GM18498 (cell line): Measurements from ENCODE around the gene PPARG.
"Not testable (repeated sequence)": the region's sequence is repeated elsewhere in the genome, so short reads cannot be mapped to it uniquely, and the experiment has no call there.

Source experiments
- ATAC-seq: cut with Tn5 transposase; IDR thresholded peaks from one replicate; pipeline ENCODE4 v1.9.1; 2021; ENCODE audit warnings: mild to moderate bottlenecking, moderate library complexity; ENCODE audit not compliant: unreplicated experiment

Gene PPARG

DNA sequence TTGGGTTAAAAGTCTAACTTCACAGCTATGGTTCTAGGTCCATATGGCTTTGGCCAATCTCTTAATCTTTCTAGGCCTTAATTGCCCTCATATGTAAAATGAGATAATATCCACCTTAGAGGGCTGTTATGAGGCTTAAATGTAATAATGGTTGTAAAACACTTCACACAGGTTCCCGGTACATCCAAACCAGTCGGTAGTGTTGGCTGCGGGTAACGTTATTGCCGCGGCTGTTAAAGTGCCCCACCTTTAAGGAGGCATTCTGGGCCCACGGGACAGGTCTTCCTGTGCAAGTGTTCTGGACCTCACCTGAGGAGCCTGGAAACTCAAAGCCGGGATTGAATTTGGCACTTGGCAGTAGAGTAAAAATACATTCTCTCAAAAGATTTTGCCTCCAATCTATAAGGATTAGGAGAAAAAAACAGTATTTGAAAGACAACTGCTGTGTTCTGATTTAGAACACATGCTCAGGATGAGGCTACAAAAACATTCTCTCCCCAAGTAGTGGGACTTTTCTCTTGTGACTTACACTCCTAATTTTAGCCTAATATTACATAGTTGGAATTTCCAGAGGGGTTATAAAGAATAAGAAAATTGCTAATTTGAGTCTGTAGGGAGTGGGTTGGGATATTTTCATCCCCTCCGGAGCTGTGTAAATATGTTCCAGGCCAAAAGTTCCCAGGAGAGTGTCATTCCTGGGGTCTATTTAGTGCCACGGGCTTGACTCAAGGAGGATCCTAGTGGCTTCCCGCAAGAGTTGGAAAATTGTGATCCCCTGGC lies 150.5 kb downstream of the PPARG start:
- ATAC-seq: no peak

DNA sequence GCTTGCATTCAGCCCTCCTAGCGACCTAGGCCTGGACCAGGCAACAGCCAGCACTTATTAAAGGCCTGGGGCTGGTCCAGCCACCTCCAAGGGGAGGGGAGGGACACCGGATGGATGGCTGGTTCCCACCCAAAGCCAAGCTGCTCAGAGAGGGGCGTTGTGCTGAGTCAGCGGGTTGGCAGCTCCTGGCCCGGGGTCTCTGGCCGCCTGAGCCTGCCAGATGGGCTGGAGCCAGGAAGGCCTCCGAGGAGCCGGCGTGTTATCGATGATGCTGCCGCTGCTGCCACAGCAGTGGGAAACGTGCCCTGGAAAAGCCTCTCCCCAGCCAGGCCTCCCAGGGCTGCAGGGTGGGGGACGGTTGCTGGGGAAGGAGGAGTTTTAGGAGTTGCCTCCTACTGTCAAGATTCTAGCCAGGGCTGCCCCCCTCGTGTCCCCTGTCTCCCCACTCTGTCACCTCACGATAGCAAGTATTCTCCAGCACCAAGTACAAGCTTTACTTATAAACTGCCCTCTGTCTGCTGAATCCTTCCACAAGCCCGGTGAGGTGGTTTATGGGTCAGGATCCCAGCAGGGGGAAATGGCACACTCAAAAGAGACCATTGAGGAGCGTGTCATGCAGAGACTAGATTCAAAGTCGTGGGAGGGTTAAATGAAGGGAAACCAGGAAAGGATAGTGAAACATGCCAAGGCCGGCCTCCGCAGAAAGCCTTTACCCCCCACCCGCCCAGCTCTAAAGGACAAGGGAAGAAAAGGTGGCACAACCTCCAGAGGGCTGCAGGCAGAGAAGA lies 152.3 kb downstream of the PPARG start:
- ATAC-seq: no peak

DNA sequence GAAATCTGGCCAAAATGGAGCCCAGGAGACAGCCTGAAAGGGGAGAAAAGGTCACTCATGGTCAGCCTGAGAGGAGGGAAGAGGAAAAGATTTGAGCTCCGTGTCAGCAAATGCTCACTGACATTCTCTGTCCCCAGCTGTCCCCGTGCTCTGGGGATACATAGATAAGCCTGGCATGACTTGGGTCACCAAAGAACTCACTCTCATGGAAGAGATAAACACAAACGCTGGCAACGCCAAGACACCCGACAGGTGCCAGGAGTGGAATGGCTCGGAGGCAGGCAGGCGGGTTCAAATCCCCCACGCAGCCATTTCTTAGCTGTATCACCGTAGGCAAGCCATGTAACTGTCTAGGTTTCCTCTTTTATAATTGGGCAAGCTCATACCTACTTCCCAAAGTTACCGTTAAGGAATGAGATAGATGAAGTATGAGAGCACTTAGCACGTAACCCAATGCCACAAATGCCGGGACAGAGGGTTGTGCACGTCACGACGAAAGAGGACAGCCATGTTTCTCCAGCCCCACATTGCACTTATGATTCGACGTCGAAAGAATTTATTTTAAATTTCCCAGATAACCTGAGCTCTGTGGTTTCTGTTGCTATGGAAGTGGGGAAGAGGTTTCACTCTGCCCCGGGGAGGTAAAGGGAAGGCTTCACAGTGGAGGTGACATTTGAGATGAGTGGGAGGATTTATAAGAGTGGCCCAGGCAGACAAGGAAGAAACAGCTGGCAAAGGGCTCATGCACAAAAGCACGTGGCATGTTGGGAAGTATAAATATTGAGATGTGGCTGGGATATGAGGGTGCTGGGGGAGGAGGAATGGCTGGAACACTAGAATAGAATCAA lies 154.0 kb downstream of the PPARG start:
- ATAC-seq: no peak

DNA sequence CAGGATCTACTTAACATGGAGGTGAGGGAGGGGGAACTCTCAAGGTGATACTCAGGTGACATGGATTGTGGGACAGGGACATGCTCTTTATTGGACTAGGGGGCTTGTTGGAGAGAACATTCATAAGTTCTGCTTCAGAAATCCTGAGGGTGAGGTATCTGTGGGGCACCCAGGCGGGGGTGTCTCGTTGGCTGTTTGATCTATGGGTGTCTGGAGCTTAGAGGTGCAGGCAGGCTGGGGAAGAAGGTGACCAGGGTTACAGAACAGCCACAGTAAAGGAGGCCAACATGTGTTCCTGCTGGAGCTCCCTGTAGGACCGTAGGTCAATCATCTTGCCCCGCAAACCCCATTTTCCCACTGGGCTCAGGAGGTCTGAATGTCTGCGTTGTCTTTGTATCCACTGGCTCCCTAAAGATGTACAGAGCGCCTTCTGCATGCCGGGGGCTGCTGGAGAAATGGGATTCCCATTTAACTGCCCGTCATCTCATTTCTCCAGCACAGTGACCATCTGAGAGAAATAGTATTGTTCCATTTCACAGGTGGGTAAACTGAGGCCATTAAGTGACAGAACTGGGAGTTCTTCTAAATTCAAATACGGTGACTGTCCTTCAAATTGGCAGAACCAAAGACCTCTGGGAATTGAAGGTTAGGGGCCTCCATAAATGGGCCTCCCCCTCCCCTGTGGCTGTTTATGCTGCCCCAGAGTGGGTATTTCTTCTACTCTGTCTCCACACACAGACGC lies 155.1 kb downstream of the PPARG start:
- ATAC-seq: no peak

DNA sequence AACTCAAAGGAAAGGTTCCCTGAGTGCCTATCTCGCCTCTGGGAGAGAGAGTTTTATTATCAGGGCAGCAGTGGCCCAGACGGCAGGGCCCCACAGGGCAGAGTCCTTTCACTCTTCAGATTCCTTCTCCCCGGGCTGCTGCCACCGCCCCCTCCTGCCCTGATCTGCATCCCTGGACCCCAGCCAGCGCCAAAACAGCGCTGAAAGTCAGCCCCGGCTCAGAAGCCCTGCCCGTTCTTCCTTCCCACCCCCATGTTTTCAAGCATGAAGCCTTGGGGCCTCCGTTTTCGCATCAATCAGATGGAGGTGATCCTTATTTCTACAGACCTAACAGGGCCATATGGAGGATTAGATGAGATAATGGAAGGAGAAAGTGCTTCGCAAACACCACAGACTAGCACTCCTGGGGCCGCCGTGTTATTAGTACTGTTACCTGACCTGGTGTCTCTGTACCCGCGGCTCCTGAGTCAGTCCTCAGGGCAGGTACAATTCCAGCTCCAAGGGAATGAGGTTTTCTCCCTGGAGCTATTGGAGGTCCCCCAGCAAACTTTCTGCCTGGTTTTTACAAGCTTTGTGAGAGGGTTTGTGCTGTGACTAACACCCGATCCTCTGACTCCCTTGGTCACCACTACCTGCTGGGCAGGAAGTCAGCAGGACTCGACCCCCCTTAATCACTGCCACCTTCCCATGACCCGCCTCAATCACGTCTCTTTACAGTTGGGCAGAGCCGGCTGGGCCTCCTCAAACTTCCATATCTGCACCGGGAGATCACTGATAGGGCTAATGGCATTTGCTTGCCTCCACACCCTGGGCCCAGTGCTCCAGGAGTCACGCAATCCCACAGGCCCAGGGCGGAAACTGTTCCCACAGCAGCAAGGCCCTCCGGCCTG lies 156.0 kb downstream of the PPARG start:
- ATAC-seq: no peak

DNA sequence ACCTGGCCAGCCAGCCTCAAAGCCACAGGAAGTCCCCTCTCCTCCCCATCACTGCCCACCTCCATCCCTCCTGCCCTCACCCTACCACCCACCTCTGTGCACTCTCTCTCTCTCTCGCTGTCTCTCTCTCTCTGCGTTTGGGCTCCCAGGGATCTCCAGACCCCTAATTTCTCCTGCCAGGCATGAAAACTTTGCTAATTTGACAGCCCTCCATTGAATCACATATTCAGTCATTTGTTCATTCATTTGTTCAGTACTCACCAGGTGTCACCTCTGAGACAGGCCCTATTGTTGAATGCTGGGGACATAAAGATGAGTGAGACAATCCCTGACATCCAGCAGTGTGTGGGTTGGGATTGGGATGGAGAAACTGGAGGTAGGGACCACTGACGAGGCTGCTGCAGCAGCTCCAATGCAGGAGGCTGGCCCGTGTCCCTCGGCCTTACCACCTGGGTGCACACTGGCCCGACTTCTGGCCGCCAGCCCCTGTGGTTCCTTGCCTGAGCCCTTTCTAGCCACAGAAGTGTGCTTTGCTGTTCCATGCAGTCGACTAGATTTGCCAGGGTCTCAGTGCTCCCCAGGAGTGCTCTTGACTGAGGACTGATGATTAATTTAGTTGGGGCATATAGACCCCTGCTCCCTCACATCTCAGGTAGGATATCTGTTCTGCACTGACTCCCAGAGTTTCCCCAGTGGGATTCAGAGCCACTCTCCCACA lies 156.8 kb downstream of the PPARG start:
- no peak for ATAC-seq

DNA sequence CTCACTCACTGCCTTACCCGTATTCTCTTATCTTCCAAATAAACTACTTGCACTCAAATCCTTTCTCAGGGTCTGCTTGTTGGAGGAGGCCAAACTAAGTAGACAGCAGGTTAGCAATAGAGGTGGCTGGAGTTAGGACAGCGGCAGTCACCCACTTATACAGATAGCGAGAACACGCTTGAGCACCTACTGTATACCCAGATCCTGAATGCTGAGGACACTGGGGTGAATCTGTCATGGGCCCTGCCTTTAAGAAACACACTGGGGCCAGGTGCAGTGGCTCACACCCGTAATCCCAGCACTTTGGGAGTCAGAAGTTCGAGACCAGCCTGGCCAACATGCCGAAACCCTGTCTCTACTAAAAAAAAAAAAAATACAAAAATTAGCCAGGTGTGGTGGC lies 157.4 kb downstream of the PPARG start:
- ATAC-seq: no peak

DNA sequence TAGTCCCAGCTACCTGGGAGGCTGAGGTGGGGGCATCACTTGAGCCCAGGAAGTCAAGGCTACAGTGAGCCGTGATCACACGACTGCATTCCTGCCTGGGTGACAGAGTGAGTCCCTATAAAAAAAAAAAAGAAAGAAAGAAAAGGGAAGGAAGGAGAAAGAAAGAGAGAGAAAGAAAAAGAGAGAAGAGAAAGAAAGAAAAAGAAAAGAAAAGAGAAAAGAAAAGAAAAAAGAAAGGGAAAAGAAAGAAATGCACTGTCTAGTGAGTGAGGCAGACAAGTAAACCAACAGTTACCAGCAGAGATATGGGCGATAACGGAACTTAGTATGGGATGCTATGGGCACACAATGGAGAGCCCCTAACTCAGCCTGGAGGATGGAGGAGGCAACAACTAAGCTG lies 158.2 kb downstream of the PPARG start:
- no peak for ATAC-seq

DNA sequence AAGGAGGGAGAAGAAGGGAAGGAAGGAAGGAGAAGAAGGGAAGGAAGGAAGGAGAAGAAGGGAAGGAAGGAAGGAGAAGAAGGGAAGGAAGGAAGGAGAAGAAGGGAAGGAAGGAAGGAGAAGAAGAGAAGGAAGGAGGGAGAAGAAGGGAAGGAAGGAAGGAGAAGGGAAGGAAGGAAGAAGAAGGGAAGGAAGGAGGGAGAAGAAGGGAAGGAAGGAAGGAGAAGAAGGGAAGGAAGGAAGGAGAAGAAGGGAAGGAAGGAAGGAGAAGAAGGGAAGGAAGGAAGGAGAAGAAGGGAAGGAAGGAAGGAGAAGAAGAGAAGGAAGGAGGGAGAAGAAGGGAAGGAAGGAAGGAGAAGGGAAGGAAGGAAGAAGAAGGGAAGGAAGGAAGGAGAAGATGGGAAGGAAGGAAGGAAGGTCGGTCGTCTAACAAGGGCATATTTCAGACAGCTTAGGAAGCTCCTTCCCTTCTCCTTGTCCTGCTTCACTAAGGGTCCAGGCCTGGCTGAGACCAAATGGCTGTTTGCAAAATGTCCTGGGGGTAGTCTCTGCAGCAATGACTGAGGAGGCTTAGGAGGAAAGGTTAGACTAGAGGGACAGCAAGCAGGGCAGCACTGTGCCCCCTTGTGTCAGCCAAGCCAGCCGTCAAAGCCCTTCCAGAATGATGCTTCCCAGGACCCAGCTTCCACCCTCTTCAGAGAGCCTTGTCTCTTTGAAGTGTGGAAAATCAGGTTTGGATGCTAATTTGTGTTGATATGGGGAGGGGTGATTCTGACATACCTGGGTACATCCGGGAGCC lies 159.7 kb downstream of the PPARG start:
- not testable (repeated sequence) for ATAC-seq

DNA sequence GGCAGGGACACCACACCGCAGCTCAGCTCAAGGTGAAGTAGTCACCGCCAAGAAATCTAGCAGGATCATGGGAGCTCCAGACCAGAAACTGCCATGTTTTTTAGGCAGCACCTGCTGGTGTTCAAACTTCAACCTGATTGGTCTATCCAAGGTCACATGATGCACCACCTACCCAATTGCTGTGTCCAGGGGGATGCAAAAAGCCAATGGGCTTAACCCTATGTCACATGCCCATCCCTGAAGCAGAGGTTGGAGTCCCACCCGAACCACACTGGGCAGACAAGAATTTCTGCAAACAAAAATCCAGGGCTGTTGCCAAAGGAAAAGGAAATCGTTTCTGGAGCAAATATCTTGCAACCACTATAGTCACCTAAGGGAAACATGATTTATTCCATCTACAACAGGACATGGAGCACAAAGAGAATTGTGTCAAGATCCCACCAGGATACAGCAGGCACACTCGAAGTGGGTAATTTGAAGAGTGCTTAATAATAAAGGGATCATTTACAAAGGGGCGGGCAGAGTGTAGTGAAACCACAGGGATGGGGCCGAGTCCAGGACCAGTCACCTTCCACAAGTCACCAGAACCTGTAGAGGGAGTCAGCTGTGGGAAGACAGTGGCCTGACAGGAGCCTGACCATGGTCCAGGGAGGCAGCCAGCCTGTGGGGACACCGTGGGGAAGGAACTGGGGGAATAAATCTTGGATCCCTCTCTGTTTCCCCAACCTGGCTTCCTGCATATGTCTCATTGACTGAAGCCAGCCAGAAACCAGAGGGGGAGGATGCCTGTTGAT lies 161.2 kb downstream of the PPARG start:
- ATAC-seq: no peak

DNA sequence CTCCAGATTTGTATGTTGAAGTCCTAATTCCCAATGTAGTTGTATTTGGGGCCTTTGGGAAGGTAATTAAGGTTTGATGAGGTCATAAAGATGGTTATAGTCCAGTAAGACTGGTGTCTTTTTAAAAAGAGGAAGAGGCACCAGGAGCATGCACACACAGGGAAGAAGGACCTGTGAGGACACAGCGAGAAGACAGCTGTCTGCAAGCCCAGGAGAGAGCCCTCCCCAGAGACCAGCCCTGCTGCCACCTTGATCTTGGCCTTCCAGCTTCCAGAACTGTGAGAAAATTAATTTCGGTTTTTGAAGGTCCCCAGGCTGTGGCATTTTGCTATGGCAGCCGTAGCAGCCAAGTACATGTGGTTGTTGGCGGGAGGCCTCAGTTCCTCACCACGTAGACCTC lies 162.6 kb downstream of the PPARG start:
- ATAC-seq: no peak

DNA sequence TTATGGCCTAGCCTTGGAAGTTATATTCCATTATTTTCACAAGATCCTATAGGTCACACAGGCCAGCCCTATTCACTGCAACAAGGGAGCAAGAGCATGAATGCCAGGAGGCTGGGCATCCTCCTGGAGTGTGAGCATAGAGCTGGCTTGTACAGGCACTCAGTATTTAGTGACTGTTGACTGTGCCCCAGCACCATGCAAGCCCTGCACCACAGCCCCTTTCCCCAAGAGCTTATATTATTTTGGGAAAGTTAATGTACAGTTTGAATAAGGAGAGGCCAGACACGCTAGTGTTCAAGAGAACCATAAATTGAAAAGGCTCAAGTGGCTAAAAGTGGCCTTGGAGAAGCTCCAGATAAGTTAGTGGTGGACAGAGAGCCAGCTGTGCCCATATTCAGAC lies 163.1 kb downstream of the PPARG start:
- no peak for ATAC-seq

DNA sequence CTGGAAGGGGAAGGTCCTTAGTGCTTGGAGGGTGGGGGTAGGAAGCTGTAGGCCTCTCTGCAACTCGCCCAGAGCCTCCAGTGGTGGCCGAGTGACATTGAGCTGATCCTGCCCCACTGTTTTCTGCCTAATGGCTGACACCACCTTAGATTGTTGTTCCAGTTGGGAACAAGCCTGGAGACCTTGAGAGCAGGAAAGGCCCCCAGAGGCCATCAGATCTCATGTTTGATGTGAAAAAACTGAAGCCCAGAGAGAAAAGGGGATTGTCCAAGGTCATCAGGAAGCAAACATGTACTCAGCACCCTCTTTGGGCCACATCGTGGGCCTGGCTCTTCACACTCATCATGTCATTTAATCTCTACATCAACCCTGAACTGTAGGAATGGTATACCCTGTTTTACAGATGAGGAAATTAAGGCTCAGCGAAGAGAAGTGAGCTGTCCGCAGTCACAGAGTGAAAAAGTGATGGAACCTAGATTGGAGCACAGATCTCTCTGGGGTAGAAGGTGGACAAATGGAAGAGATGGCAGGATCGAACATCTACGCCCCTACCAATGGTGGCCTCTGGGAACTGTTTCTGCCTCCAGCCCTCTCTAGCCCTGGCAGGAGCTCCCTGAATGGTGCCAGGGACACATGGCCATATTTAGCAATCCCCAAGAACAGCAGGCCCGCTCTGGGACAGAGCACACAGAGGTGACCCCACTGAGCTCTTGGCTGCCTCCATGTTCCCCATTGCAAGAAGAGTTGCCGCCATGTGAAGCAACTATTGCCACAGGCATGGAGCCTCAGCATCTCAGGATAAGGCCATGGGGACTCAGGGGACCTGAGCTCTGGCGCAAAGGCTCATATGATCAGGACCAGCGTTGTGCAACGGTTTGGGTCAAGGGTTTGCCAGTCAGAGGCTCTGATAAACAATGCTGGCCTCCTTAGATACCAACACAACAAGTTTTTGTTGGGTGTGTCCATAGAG lies 163.8 kb downstream of the PPARG start:
- ATAC-seq: no peak

DNA sequence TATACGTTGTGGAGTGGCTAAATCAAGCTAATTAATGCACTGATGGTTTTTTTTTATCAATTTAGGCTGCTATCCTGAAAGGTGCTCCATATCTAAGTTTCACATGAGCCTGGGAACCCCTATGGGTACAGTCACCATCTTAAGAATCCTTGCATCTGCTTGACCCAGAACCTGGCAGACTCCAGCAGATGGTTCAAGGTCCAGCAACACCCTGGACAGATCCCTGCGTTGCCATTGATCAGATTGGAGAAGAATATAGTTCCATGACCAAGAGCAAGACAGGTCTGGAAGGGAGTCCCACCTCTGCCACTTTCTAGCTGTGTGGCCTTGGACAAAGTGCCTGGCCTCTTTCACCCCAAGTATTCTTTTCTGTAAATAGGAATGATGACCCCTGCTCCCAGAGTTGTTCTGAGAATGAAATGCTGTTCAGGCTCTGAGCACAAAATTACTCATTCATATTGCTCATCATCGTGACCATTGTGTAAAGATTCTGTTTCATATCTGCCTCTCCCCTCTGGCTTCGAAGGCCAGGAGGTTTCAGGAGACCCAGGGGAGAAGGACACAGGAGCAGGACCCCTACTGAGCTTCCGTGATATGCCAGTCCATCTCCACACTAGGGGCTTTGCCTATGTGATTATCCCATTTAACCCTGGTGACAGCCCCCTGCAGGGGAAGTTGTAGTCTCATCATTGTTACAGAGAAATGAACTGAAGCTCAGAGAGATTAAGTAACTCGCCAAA lies 165.4 kb downstream of the PPARG start:
- ATAC-seq: no peak

DNA sequence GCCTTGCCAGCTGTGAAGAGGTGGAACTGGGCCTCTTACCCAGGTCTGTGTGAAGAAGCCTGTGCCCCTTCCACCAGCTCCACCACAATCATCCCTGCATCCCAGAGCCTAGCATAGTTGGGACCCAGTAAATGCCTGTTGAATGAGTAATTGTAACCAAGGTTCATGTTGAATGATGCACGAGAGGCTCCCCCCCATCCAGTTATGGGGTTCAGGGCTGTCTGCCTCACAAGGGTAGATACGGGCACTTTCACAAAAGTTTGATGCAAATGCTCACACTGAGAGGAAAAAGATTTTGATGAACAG lies 165.9 kb downstream of the PPARG start:
- ATAC-seq: no peak

DNA sequence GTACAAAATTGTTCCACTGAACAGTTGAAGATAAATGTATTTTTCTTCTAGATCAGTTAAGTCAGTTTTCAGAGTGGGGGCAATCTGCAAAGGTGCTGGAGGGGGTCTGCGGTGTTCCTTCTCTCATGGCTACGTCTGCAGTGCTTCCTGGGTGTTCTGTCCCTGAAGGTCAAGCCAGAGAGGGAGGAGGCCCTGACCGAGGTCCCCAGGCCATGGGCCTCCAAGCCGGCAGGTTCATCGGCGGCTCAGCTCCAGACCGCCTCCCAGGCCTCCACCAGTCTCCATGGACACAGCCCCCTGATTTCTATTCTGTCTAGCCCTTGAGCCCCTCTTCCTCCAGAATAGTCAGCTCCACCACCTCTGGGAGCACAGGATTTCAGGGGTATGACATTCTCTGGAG lies 166.9 kb downstream of the PPARG start:
- no peak for ATAC-seq
